H9 (cell line): ENCODE data around the gene RPGR. TPM values are rescaled to one million over a fixed set of nuclear protein-coding genes. Genes with fewer than 3 reads are reported as not detected.

Experiments used
- DNase-seq: peaks from one replicate; pipeline ENCODE4 v3.0.0-alpha.2; 2017
- H2AFZ ChIP-seq: one replicate; pipeline ENCODE4 v1.6.1; 2013; ENCODE audit warnings: mild to moderate bottlenecking, low read length, control low read depth, moderate library complexity
- H2AK5ac ChIP-seq: 2 replicates; pipeline ENCODE4 v1.6.1; 2013; ENCODE audit warnings: low read length, control low read depth, mixed read lengths; ENCODE audit not compliant: insufficient read length
- H2BK120ac ChIP-seq: one replicate; pipeline ENCODE4 v1.6.1; 2013; ENCODE audit warnings: low read depth, mild to moderate bottlenecking, low read length, control low read depth, inconsistent platforms; ENCODE audit not compliant: poor library complexity, severe bottlenecking
- H2BK12ac ChIP-seq: 2 replicates; pipeline ENCODE4 v1.6.1; 2013; ENCODE audit warnings: low read length, control low read depth, mixed read lengths, low read depth; ENCODE audit not compliant: insufficient read length
- H2BK15ac ChIP-seq: 2 replicates; pipeline ENCODE4 v1.6.1; 2013; ENCODE audit warnings: low read depth, low read length, control low read depth
- H2BK20ac ChIP-seq: one replicate; pipeline ENCODE4 v1.6.1; 2013; ENCODE audit warnings: low read depth, mild to moderate bottlenecking, low read length, control low read depth, inconsistent platforms; ENCODE audit not compliant: poor library complexity, severe bottlenecking
- H2BK5ac ChIP-seq: 2 replicates; pipeline ENCODE4 v1.6.1; 2013; ENCODE audit warnings: low read length, control low read depth, mixed read lengths; ENCODE audit not compliant: insufficient read length
- H3K14ac ChIP-seq: 2 replicates; pipeline ENCODE4 v1.6.1; 2013; ENCODE audit warnings: low read length, control low read depth; ENCODE audit not compliant: insufficient read depth
- H3K18ac ChIP-seq: 2 replicates; pipeline ENCODE4 v1.6.1; 2013; ENCODE audit warnings: low read depth, mild to moderate bottlenecking, mixed read lengths, low read length, control low read depth; ENCODE audit not compliant: insufficient read length
- H3K23ac ChIP-seq: 2 replicates; pipeline ENCODE4 v1.6.1; 2013; ENCODE audit warnings: low read length, control low read depth, mixed read lengths, low read depth; ENCODE audit not compliant: insufficient read length
- H3K23me2 ChIP-seq: 2 replicates; pipeline ENCODE4 v1.6.1; 2013; ENCODE audit warnings: low read depth, mild to moderate bottlenecking, mixed read lengths, low read length, control low read depth; ENCODE audit not compliant: insufficient read length, poor library complexity, severe bottlenecking
- H3K27ac ChIP-seq: 2 replicates; pipeline ENCODE4 v1.5.1; 2013; ENCODE audit warnings: low read length, control low read depth, mixed read lengths, low read depth; ENCODE audit not compliant: insufficient read length
- H3K27me3 ChIP-seq: 2 replicates; pipeline ENCODE4 v1.6.1; 2013; ENCODE audit warnings: low read length, control low read depth, inconsistent platforms; ENCODE audit not compliant: insufficient read depth
- H3K4ac ChIP-seq: 2 replicates; pipeline ENCODE4 v1.6.1; 2013; ENCODE audit warnings: low read depth, mild to moderate bottlenecking, control low read depth, inconsistent platforms, low read length, moderate library complexity
- H3K4me1 ChIP-seq: 2 replicates; pipeline ENCODE4 v1.6.1; 2013; ENCODE audit warnings: low read length, control low read depth, inconsistent platforms; ENCODE audit not compliant: insufficient read depth
- H3K4me2 ChIP-seq: 2 replicates; pipeline ENCODE4 v1.6.1; 2013; ENCODE audit warnings: low read length, control low read depth, mixed read lengths; ENCODE audit not compliant: insufficient read length, insufficient read depth
- H3K56ac ChIP-seq: 2 replicates; pipeline ENCODE4 v1.6.1; 2013; ENCODE audit warnings: low read depth, mild to moderate bottlenecking, mixed read lengths, low read length, control low read depth; ENCODE audit not compliant: insufficient read length
- H3K79me1 ChIP-seq: 2 replicates; pipeline ENCODE4 v1.6.1; 2013; ENCODE audit warnings: low read depth, mild to moderate bottlenecking, moderate library complexity, low read length, control low read depth, inconsistent platforms; ENCODE audit not compliant: insufficient read depth, poor library complexity, severe bottlenecking
- H3K79me2 ChIP-seq: 2 replicates; pipeline ENCODE4 v1.6.1; 2013; ENCODE audit warnings: low read length, control low read depth, inconsistent platforms; ENCODE audit not compliant: insufficient read depth
- H3K9ac ChIP-seq: 2 replicates; pipeline ENCODE4 v1.6.1; 2013; ENCODE audit warnings: low read length, control low read depth, mixed read lengths; ENCODE audit not compliant: insufficient read length; ENCODE audit errors: extremely low read depth
- H3K9me3 ChIP-seq: one replicate; pipeline ENCODE4 v1.6.1; 2013; ENCODE audit warnings: low read depth, low read length, inconsistent platforms; ENCODE audit not compliant: control insufficient read depth
- H3T11ph ChIP-seq: one replicate; pipeline ENCODE4 v1.6.1; 2013; ENCODE audit warnings: mild to moderate bottlenecking, low read length, control low read depth, inconsistent platforms
- H4K20me1 ChIP-seq: one replicate; pipeline ENCODE4 v1.6.1; 2013; ENCODE audit not compliant: control insufficient read depth, insufficient read length, insufficient read depth
- H4K5ac ChIP-seq: 2 replicates; pipeline ENCODE4 v1.6.1; 2013; ENCODE audit warnings: low read depth, mild to moderate bottlenecking, mixed read lengths, low read length, control low read depth; ENCODE audit not compliant: insufficient read length
- H4K8ac ChIP-seq: replicated peaks from 2 replicates; pipeline ENCODE4 v1.6.1; 2013; ENCODE audit warnings: low read length, control low read depth, mixed read lengths, low read depth; ENCODE audit not compliant: insufficient read length
- H4K91ac ChIP-seq: 2 replicates; pipeline ENCODE4 v1.6.1; 2013; ENCODE audit warnings: low read depth, mild to moderate bottlenecking, moderate library complexity, mixed read lengths, low read length, control low read depth; ENCODE audit not compliant: insufficient read length
- H3K27ac Mint-ChIP-seq, 3 experiments: 2 replicates in 2 of 3; 3 replicates in 1 of 3; pipeline ENCODE4 v1.8.0; 2020 to 2021; ENCODE audit warnings: mixed read lengths in 3 of 3, mild to moderate bottlenecking in 1 of 3, moderate library complexity in 1 of 3
- H3K27me3 Mint-ChIP-seq: 2 replicates; pipeline ENCODE4 v1.8.0; 2021; ENCODE audit warnings: low read depth, mild to moderate bottlenecking, moderate library complexity, mixed read lengths
- H3K36me3 Mint-ChIP-seq, 3 experiments: 2 replicates in 2 of 3; 3 replicates in 1 of 3; pipeline ENCODE4 v1.8.0; 2020 to 2021; ENCODE audit warnings: low read depth in 3 of 3, mixed read lengths in 3 of 3; ENCODE audit not compliant: insufficient read depth in 1 of 3
- H3K4me1 Mint-ChIP-seq, 2 experiments: 2 replicates each; pipeline ENCODE4 v1.8.0; 2020; ENCODE audit warnings: mixed read lengths in 2 of 2
- H3K4me3 Mint-ChIP-seq, 2 experiments: 2 replicates in 1 of 2; 3 replicates in 1 of 2; pipeline ENCODE4 v1.8.0; 2020 to 2021; ENCODE audit warnings: mild to moderate bottlenecking in 2 of 2, mixed read lengths in 2 of 2, moderate library complexity in 1 of 2
- H3K9me3 Mint-ChIP-seq, 2 experiments: 2 replicates in 1 of 2; 3 replicates in 1 of 2; pipeline ENCODE4 v1.8.0; 2020; ENCODE audit warnings: mild to moderate bottlenecking in 2 of 2, mixed read lengths in 2 of 2, moderate library complexity in 1 of 2
- WGBS: extraction: QIAGEN DNeasy Blood & Tissue Kit; methylation state at CpG from one replicate; pipeline ENCODE4 v1.1.7; 2013; ENCODE audit warnings: missing lambda C conversion rate, low lambda C conversion rate, mixed read lengths; ENCODE audit not compliant: insufficient read length; ENCODE audit errors: extremely low coverage; 5-methylcytosine and 5-hydroxymethylcytosine counted together
- total RNA-seq: library from RNA; stranded (reverse); gene quantifications from 2 replicates; pipeline ENCODE4 v1.2.1, GENCODE V29; 2021
- TF ChIP-seq, protein P1 (sequence below): fragments of 200-600 bp; sonication (generic); conservative IDR thresholded peaks from 3 replicates; pipeline ENCODE4 v1.8.0; 2021; ENCODE audit warnings: antibody characterized with exemption, mild to moderate bottlenecking

Gene RPGR
- total RNA-seq, 1 experiment from 2014 or later: 7.3 TPM

DNA sequence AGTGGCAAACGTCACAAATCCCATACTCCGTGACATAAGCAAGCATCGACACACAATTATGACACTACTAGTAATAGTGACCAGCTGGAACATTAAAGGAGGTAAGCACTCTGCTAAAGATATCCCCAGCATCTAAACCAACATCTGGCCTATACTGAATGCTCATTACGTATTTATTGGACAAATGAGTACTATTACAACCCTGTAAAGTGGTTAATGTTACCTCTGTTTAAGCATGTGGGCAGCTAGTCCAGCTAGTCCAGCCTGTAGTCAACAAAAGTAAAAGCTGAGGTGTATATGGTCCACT is 419 bp upstream of the RPGR start:
- Mint-ChIP-seq H3K36me3 (no peaks in the 10 kb centered on the region; a peak in 2 of 7 replicates), H3K27ac (no peak overlapping the region; a peak in 1 of 7 replicates), H3K4me3 (peak overlapping the region; percentile 84 to 91; a peak in 4 of 5 replicates), H3K9me3 (peaks cover 50 to 52% of the 10 kb centered on the region in 2 experiments), H3K4me1 (peaks cover 3 to 8% of the 10 kb centered on the region in 2 experiments; a peak in 2 of 4 replicates), H3K27me3 (no peaks in the 10 kb centered on the region)
- H2AFZ ChIP-seq: no peak overlapping the region
- H4K20me1 ChIP-seq: no peaks in the 10 kb centered on the region
- no peak overlapping the region for H2BK15ac ChIP-seq
- H3K4me2 ChIP-seq: peak overlapping the region; percentile 36
- H2BK12ac ChIP-seq: no peak overlapping the region
- no peak overlapping the region for H4K91ac ChIP-seq
- H3K9me3 ChIP-seq: no peaks in the 10 kb centered on the region
- no peak overlapping the region for H3K23ac ChIP-seq
- no peak overlapping the region for H3K18ac ChIP-seq
- TF ChIP-seq, protein P1, sequence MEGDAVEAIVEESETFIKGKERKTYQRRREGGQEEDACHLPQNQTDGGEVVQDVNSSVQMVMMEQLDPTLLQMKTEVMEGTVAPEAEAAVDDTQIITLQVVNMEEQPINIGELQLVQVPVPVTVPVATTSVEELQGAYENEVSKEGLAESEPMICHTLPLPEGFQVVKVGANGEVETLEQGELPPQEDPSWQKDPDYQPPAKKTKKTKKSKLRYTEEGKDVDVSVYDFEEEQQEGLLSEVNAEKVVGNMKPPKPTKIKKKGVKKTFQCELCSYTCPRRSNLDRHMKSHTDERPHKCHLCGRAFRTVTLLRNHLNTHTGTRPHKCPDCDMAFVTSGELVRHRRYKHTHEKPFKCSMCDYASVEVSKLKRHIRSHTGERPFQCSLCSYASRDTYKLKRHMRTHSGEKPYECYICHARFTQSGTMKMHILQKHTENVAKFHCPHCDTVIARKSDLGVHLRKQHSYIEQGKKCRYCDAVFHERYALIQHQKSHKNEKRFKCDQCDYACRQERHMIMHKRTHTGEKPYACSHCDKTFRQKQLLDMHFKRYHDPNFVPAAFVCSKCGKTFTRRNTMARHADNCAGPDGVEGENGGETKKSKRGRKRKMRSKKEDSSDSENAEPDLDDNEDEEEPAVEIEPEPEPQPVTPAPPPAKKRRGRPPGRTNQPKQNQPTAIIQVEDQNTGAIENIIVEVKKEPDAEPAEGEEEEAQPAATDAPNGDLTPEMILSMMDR: no peak
- no peaks in the 10 kb centered on the region for H3K4me1 ChIP-seq
- H3K23me2 ChIP-seq: no peaks in the 10 kb centered on the region
- no peaks in the 10 kb centered on the region for H3K79me2 ChIP-seq
- no peak overlapping the region for H2BK20ac ChIP-seq
- WGBS: no CpG with 5 or more reads among the region's 4 CpGs
- H4K8ac ChIP-seq: no peak overlapping the region
- H3K79me1 ChIP-seq: no peaks in the 10 kb centered on the region
- H2BK120ac ChIP-seq: no peak overlapping the region
- H3K56ac ChIP-seq: no peak overlapping the region
- DNase-seq: no peak
- no peaks in the 10 kb centered on the region for H3K27me3 ChIP-seq
- H3K9ac ChIP-seq: no peak overlapping the region
- no peak overlapping the region for H3K27ac ChIP-seq
- no peak overlapping the region for H3K4ac ChIP-seq
- H3K14ac ChIP-seq: no peak overlapping the region
- H2BK5ac ChIP-seq: no peak overlapping the region
- no peak overlapping the region for H4K5ac ChIP-seq
- H3T11ph ChIP-seq: no peak overlapping the region
- H2AK5ac ChIP-seq: no peak overlapping the region
